Erythroblast (primary cell): ENCODE results near the gene MTURN.

ENCODE experiments used
- DNase-seq, 2 experiments: peaks; one replicate each; lab custom pipeline; 2025; lab: John Stamatoyannopoulos, UW
- GATA1 ChIP-seq: IDR thresholded peaks from 2 replicates; pipeline ENCODE4 v1.6.1; 2011; ENCODE audit warnings: low read depth, mild to moderate bottlenecking, control low read depth, low read length, moderate library complexity
- POLR2A ChIP-seq: IDR thresholded peaks from 2 replicates; pipeline ENCODE4 v1.6.1; 2011; ENCODE audit warnings: mild to moderate bottlenecking, low read length

MTURN gene

DNA sequence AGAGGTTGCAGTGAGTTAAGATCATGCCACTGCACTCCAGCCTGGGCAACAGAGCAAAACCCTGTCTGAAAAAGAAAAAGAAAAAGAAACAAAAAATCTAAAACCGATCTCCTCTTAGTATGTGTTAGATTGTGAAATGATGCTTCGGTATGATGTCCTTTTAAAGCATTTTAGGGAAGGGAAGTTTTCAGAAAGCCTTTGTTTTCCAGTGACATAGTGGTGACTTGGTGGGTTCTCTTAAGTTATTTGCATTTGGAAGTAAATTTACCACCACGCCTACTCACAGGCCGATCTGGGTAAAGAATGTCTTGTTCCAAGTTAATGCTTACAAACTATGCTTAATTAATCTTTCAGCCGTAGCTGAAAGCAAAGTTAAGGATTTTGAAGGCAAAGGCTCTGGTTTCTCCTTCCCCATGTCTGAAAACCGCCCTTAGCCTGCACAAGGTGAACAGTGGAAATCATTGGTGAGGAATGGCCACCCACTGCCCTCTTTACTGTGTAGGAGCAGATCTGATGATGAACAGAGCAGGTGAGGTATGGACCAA is 10.7 kb downstream of the MTURN start:
- TF ChIP-seq POLR2A: no peak
- DNase-seq: peak in 1 of 2 experiments; percentile 52

DNA sequence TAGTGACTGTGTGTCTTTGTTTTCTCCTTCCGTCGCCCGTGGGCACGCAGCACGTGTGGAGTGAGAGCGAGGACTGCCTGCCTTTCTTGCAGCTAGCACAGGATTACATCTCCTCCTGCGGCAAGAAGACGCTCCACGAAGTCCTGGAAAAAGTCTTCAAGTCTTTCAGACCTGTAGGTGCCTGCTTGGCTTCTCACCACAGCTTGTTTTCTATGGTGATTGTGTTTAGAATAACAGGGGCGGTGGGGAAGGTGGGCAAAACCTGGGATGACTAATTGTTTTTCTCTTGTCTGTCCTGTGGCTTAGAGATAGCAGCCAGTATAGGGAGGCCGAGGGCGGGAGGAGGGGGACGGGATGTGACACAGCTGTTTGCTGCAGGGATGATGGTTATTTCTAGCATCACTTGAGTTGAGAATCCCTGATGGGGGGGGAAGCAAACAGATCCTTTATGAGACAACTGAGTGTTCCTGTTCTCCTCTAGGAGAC is 11.4 kb downstream of the MTURN start:
- no peak for TF ChIP-seq POLR2A
- TF ChIP-seq GATA1: no peak
- DNase-seq: peak; percentile 94 to 96

DNA sequence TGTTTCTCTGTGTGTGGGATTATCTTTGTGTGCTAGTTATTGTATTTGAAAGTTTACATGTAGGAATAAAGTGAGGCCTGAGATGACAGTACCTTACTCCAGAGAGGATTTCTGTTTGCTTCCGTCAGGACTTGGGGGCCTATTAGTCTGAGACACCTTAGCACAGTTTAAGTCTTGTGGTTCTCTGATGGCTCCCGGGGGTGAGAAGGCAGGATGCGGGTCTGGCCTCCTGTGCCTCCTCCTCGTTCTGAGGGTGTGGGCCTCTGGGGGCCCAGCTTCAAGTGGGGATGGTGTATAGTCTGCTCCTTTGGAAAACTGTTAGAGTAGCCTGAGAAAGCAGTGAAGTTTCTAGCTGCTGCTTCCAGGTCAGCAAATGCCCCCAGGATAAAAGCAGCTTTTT is 12.4 kb downstream of the MTURN start:
- DNase-seq: peak; percentile 44 to 67
- no peak for TF ChIP-seq GATA1
- no peak for TF ChIP-seq POLR2A

DNA sequence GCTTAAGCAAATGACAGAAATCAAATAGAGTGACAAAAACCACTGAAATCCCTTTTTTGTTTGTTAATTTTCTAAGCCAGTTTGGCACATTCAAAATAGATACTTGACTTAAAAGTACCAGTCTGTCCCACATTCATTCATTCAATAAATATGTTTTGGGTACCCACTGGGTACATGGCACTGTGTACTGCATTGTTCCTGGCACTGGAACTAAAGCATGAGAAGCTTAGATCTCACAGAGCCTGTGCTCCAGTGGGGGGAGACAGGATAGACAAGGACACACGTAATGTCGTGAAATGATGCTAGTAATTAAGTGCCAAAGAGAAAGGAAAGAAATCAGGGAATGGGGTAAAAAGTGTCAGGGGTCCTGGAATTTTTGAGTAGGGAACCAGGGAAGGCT is 13.0 kb downstream of the MTURN start:
- TF ChIP-seq GATA1 (no peak), POLR2A (no peak)
- peak in 1 of 2 experiments; percentile 41 for DNase-seq

DNA sequence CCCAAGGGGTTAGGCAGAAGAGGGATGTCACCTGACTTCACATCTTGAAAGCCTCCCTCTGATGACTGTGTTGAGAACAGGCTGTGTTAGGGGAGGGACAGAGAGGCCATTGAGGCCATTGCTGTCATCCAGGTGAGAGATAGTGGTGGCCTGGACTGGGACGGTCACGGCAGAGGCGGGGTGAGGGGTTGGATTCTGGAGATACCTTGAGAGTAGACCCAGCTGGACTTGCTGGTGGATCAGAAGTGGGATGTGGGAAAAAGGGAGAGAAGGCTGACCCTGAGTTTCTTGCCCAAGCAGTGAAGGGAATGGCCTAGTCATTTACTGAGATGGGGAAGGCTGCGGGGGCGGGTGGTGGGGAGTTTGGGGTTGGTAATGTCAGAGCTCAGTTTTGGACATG is 13.6 kb downstream of the MTURN start:
- DNase-seq: no peak
- no peak for TF ChIP-seq GATA1
- no peak for TF ChIP-seq POLR2A

DNA sequence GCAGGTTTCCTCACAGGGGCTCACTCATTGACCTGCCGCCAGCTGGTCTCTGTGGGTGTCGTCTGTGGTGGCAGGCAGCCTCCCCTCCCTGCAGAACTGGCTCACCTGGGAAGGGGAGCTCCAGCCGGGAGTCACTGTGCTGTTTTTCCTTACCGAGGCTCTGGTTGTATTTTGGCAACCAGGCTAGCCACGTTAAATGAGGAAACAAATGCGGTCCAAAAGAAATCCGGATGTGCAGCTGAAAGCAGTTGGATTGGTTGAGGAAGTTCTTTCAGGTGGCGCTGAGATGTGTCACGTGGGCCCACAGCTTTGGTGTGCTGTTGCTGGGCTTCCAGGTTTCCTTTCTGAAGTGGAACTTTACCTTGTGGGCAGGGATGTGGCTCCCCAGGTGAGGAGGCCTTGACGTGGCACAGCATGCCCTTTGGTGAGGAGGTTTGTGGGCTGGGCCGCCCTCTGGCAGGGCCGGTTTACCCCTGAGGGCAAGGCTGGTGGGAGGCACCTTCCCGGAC is 14.2 kb downstream of the MTURN start:
- no peak for DNase-seq
- TF ChIP-seq POLR2A: no peak
- no peak for TF ChIP-seq GATA1

DNA sequence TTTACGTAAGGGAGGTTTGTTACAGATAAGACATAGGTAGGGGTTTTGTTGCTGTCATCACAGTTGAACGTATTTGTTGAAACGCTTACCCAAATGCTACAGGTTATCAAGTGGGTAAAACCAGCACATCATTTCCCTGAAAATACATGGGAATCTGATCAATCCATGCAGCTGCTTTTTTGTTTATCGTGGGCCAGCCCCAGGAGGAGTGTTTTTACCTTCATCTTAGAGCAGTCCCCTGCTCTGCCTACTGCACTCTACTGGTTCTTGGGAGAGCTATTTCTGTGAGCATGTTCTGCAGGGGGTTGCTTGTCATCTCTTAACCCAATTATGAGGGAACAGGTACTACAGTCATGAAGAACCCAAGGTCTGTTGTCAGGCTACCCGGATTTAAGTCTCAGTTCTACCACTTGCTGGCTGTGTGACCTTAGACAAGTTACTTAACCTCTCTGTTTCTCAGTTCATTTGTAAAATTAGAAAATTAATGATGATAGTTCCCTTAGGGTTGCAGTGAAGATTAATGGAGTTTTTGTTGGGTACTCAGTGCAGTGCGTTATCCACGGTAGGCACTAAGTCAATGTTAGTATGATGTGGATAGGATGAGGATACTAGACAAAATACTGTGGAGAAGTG is 15.0 kb downstream of the MTURN start:
- TF ChIP-seq POLR2A (no peak), GATA1 (no peak)
- DNase-seq: no peak

DNA sequence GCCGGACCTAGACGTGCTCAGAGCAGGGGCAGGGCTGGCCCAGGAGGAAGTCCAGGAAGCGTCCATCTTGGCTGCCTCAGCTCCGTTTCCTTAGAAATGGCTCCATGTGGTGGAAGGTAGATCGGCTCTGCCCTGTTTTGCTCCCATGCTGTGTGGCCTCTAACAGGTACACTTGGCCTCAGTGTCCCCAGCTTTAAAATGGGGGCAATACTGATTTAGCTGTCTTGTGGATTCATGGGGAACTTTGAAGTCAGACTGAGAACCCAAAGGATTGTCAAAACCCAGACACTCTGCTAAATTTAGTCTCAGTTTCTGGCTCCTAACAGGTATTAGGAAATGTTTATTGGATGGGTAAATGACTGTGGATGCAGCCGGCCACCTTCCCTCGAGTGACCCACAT is 15.9 kb downstream of the MTURN start:
- TF ChIP-seq POLR2A (no peak), GATA1 (no peak)
- no peak for DNase-seq

DNA sequence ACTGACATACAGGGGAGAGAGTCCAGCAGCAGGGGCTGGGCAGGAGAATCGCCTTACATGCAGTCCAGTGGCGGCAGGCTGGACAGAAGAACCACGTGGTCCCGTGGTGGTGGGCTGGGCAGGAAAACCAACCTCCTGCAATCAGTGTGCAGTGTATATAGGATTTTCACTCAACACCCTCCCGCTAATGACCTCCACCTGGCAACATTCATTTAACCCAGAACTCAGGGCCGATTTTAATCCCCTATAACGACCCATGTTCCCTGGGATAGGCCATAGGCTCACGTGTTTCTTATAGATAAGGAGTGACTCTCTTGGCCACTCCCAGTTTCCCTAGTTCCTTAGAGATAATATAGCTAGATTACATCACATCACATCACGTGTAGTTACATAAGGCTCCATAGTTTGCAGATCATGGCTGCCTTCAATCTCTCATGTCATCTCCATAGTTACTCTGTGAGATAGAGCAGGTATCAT is 19.4 kb downstream of the MTURN start:
- TF ChIP-seq POLR2A (no peak), GATA1 (no peak)
- peak; percentile 58 to 79 for DNase-seq

DNA sequence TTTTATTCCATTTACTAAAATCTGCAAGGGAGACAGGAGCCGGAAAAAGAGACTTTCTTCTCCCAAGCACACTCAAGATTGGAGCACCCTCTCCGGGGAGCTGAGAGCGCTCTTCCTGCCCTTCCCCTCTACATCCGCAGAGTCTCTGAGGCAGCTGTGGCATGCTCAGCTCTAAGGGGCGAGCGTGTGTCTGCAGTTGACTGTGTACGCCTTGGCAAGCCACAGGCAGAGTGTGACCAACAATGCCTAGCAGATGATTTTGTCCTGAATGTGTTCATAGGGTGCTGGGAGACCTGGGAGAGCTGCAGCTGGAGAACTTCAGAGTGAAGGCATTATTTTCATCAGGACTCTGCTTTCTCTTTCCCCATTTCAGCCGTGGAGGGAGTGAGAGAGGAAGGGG is 20.7 kb downstream of the MTURN start:
- DNase-seq: no peak
- TF ChIP-seq GATA1 (no peak), POLR2A (no peak)

DNA sequence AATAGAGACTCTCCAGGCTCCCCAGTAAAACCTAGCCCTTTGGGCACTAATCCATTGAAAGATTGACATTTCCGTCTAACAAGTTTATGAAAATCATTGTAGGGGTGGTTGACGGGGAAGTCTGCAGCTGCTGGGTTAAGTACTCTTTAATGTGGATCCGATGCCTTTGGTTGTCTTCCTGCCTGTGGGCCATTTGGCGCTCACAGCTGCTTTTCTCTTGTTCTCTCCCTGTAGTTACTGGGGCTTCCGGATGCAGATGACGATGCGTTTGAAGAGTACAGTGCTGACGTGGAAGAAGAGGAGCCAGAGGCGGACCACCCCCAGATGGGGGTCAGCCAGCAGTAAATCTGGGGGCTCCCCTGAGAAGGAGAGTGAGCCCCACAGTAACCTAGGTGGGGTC is 22.4 kb downstream of the MTURN start:
- no peak for TF ChIP-seq GATA1
- TF ChIP-seq POLR2A: no peak
- no peak for DNase-seq

DNA sequence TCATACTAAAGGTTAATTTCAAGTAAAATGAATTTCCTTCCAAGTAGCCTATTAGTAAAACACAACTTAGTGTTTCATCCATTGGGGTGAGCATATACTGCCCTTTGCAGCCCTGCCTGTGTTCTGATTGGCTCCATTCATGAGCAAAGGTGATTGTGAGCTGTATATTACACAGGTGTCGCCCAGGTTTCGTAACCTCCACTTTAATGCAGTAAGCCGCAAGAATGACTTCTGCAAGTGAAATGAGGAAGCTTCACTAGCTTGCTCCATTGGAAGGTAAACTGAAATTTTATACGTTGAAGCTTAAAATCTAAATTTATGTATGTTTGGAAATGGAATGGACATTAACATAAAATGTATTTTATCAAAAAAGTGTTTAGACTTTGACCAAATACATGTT is 24.4 kb downstream of the MTURN start:
- no peak for TF ChIP-seq POLR2A
- TF ChIP-seq GATA1: no peak

DNA sequence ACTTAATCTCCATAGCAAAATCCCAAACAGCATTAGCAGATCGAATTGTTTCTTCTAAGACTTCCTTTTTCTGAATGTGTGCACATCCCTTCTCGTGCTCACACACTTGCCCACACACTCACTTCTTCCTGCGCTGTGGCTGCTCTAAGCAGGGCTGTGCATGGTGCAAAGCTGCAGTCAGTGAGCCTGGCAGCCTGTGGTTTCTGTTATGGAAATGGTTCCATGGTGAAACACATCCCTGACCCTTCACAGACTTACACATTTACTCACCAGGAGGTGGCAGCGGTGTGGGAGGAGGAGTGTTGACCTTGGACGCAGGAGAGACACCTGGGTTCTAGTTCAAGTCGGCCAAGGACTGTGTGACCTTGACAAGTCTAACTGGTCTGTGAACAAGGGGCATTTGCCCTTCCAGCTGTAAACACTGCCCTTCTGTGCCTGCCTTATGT is 24.9 kb downstream of the MTURN start:
- peak; percentile 46 to 56 for DNase-seq

More for the DNA sequence above, 24.4 kb downstream of the MTURN start:
- no peak for DNase-seq

DNA sequence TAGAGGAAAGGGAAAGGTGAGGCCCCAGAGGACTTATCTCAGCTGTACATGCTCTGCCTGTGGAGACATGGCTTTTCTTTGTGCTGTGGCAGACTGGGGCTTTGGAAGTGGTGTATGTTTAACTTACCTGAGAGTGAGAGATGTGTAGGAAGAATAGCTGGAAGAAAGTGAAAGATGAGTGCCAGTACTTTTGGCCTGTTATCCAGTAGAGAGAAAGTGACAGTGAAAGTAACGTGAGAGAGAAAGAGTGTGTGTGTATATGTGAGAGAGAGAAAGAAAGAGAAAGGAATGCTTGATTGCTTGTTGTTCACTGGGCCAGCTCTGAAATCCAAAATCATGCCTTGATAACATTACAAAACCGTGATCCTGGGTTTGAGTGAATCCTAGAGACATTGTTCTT is 25.5 kb downstream of the MTURN start:
- DNase-seq: peak in 1 of 2 experiments; percentile 40
- TF ChIP-seq POLR2A: no peak
- TF ChIP-seq GATA1: no peak

More for the DNA sequence above, 24.9 kb downstream of the MTURN start:
- TF ChIP-seq POLR2A (no peak), GATA1 (no peak)
